Measurements from ENCODE around the gene ITGB2.
"Not testable (repeated sequence)": the region's sequence is repeated elsewhere in the genome, so short reads cannot be mapped to it uniquely, and the experiment has no call there.

Gene ITGB2

GRCh38 chr21:44926331-44927101 is 5.8 kb upstream of the ITGB2 start:
- no peak for DNase-seq (ENCODE audit: low read depth)

GRCh38 chr21:44925378-44925755 is 4.7 kb upstream of the ITGB2 start:
- DNase-seq (ENCODE audit: low read depth) = no peak

- no peak for DNase-seq (ENCODE audit: low read depth)
Measured at GRCh38 chr21:44924606-44925377, 4.1 kb upstream of the ITGB2 start.

- DNase-seq (ENCODE audit: low read depth) = no peak
Measured at GRCh38 chr21:44923480-44924084, 2.9 kb upstream of the ITGB2 start.

GRCh38 chr21:44921928-44922327 is 1.2 kb upstream of the ITGB2 start:
- no peak for DNase-seq (ENCODE audit: low read depth)

GRCh38 chr21:44919913-44920693 is 596 bp downstream of the ITGB2 start:
- no peak for DNase-seq (ENCODE audit: low read depth)

- no peak for DNase-seq (ENCODE audit: low read depth)
Measured at GRCh38 chr21:44919111-44919912, 1.4 kb downstream of the ITGB2 start.

- no peak for DNase-seq (ENCODE audit: low read depth)
Measured at GRCh38 chr21:44918581-44919033, 2.1 kb downstream of the ITGB2 start.

- DNase-seq (ENCODE audit: low read depth) = no peak
Measured at GRCh38 chr21:44918107-44918470, 2.6 kb downstream of the ITGB2 start.

- no peak for DNase-seq (ENCODE audit: low read depth)
Measured at GRCh38 chr21:44917446-44918106, 3.1 kb downstream of the ITGB2 start.

GRCh38 chr21:44916965-44917364 is 3.7 kb downstream of the ITGB2 start:
- no peak for DNase-seq (ENCODE audit: low read depth)

- DNase-seq (ENCODE audit: low read depth) = peak; percentile 55
Measured at GRCh38 chr21:44914176-44914874, 6.4 kb downstream of the ITGB2 start.

- DNase-seq (ENCODE audit: low read depth) = no peak
Measured at GRCh38 chr21:44913425-44914175, 7.1 kb downstream of the ITGB2 start.

GRCh38 chr21:44912506-44913412 is 7.9 kb downstream of the ITGB2 start:
- DNase-seq (ENCODE audit: low read depth) = not testable (repeated sequence)

GRCh38 chr21:44912158-44912473 is 8.6 kb downstream of the ITGB2 start:
- DNase-seq (ENCODE audit: low read depth) = no peak

GRCh38 chr21:44911384-44912157 is 9.1 kb downstream of the ITGB2 start:
- no peak for DNase-seq (ENCODE audit: low read depth)

- no peak for DNase-seq (ENCODE audit: low read depth)
Measured at GRCh38 chr21:44911068-44911383, 9.7 kb downstream of the ITGB2 start.

All from stimulated activated CD8-positive, alpha-beta memory T cell treated with anti-CD3 and anti-CD28 coated beads, Interleukin-4, amount 100 ng/mL, for 24 hours (primary cell).